ENCODE data around the gene CYBA.

The CYBA gene

GRCh38 chr16:88649195-88649923 lies 1.5 kb downstream of the CYBA start:
- POLR2A ChIA-PET: interaction anchor here (0.8 to 1.2 kb wide), 2 partner anchors 9 to 13 kb away, joined by 3 to 4 read pairs; partner anchors contain the start of gene MVD
- no peak for TF ChIP-seq CTCF (IDR thresholded peaks at IDR 0.05; ENCODE audit: control extremely low read depth, extremely low read depth, low read depth, missing control alignments)
- CTCF ChIA-PET: interaction anchor here (1.0 to 1.8 kb wide), 3 partner anchors 10 to 16 kb away, joined by 4 to 7 read pairs (median 5); partner anchors contain the start of gene IL17C
- DNase-seq (ENCODE audit: extremely low spot score): no peak

GRCh38 chr16:88647178-88648070 lies 3.4 kb downstream of the CYBA start:
- no peak for TF ChIP-seq CTCF (IDR thresholded peaks at IDR 0.05; ENCODE audit: control extremely low read depth, extremely low read depth, low read depth, missing control alignments)
- ChIA-PET POLR2A (no interaction called here), CTCF (interaction anchor here (0.8 to 1.0 kb wide), 2 partner anchors 10 to 14 kb away, joined by 3 to 4 read pairs; no protein-coding TSS in a partner anchor)
- DNase-seq (ENCODE audit: extremely low spot score): no peak

DNA sequence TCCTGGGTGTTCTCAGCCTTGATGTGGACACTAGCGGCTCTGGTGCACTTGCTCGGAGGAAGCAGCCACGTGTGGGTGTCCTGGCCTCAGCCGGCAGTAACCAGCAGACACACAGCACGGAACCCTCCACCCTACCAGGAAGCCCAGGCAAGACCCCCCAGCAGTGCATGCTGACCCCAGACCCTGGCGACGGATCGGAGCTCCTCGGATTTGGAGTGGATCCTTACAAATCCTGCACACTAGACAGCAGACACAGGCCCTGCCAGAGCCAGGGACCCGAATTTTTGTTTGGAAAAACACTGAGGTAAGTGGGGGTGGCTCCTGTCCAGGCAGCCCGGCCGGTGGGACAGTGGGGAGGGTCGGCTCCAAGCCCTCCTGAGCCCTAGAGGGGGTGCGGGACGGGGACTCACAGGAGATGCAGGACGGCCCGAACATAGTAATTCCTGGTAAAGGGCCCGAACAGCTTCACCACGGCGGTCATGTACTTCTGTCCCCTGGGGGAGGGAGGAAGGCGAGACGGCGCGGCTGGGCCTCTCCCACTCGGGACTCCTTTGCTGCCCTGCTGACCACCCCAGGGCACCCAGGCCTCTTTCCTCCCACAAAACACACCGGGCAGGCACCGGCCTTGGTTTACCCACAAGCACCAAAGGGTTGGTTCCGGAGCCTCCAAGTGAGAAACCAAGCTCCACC lies 4.4 kb downstream of the CYBA start:
- DNase-seq (ENCODE audit: extremely low spot score): no peak
- CTCF ChIA-PET: interaction anchor here (1.0 kb wide), 1 partner anchor 9 kb away, joined by 4 read pairs; no protein-coding TSS in a partner anchor
- POLR2A ChIA-PET: no interaction called here
- TF ChIP-seq CTCF (IDR thresholded peaks at IDR 0.05; ENCODE audit: control extremely low read depth, extremely low read depth, low read depth, missing control alignments): no peak

- ChIA-PET CTCF (interaction anchor here (1.0 kb wide), 1 partner anchor 9 kb away, joined by 4 read pairs; no protein-coding TSS in a partner anchor), POLR2A (no interaction called here)
- DNase-seq (ENCODE audit: extremely low spot score): no peak
- TF ChIP-seq CTCF (IDR thresholded peaks at IDR 0.05; ENCODE audit: control extremely low read depth, extremely low read depth, low read depth, missing control alignments): no peak
These were observed 4.9 kb downstream of the CYBA start for GRCh38 chr16:88645941-88646340.

- ChIA-PET POLR2A (no interaction called here), CTCF (no interaction called here)
- no peak for DNase-seq (ENCODE audit: extremely low spot score)
- no peak for TF ChIP-seq CTCF (IDR thresholded peaks at IDR 0.05; ENCODE audit: control extremely low read depth, extremely low read depth, low read depth, missing control alignments)
These were observed 5.4 kb downstream of the CYBA start for GRCh38 chr16:88645455-88645854.

GRCh38 chr16:88643644-88643932 lies 7.3 kb downstream of the CYBA start:
- ChIA-PET POLR2A (no interaction called here), CTCF (no interaction called here)
- no peak for DNase-seq (ENCODE audit: extremely low spot score)
- no peak for TF ChIP-seq CTCF (IDR thresholded peaks at IDR 0.05; ENCODE audit: control extremely low read depth, extremely low read depth, low read depth, missing control alignments)
